Natural killer cell (primary cell): ENCODE data around the gene AKR1C1. TPM values are rescaled to one million over a fixed set of nuclear protein-coding genes. Genes with fewer than 3 reads are reported as not detected.

Source experiments
- ATAC-seq, 3 donors: fragments of 150-1000 bp in 2 of 3; fragments of 200-7000 bp in 1 of 3; cut with Tn5 transposase; 1 replicate in 1 of 3; 2 replicates in 2 of 3; pipeline ENCODE4 v1.10.0; 2021; ENCODE audit warnings: mild to moderate bottlenecking in 2 of 3, moderate library complexity in 2 of 3
- DNase-seq, 2 donors: peaks; one replicate each; pipeline versions ENCODE4 v3.0.0 to v3.0.0-alpha.2; 2013 to 2021; ENCODE audit warnings: mixed read lengths in 1 of 2
- H3K27ac ChIP-seq: one replicate; pipeline ENCODE4 v1.5.1; 2013; ENCODE audit warnings: mild to moderate bottlenecking, low read length
- H3K27me3 ChIP-seq: one replicate; pipeline ENCODE4 v1.6.1; 2013; ENCODE audit warnings: low read length; ENCODE audit not compliant: control insufficient read depth, insufficient read depth
- H3K36me3 ChIP-seq: one replicate; pipeline ENCODE4 v1.6.1; 2013; ENCODE audit warnings: low read length; ENCODE audit not compliant: control insufficient read depth, insufficient read depth
- H3K4me1 ChIP-seq: one replicate; pipeline ENCODE4 v1.6.1; 2013; ENCODE audit warnings: low read length; ENCODE audit not compliant: control insufficient read depth, insufficient read depth
- H3K4me3 ChIP-seq: one replicate; pipeline ENCODE4 v1.5.1; 2013; ENCODE audit warnings: low read length
- H3K9me3 ChIP-seq: one replicate; pipeline ENCODE4 v1.6.1; 2013; ENCODE audit warnings: low read length; ENCODE audit not compliant: control insufficient read depth, insufficient read depth
- H3K27ac Mint-ChIP-seq, 2 donors: one replicate each; pipeline ENCODE4 v1.8.0; 2022; ENCODE audit warnings: mild to moderate bottlenecking in 2 of 2, mixed read lengths in 2 of 2, moderate library complexity in 1 of 2
- H3K27me3 Mint-ChIP-seq, 2 donors: one replicate each; pipeline ENCODE4 v1.8.0; 2022; ENCODE audit warnings: low read depth in 2 of 2, mixed read lengths in 2 of 2
- H3K36me3 Mint-ChIP-seq: one replicate; pipeline ENCODE4 v1.8.0; 2022; ENCODE audit warnings: mixed read lengths
- H3K4me1 Mint-ChIP-seq, 2 donors: one replicate each; pipeline ENCODE4 v1.8.0; 2022; ENCODE audit warnings: mixed read lengths in 2 of 2
- H3K4me3 Mint-ChIP-seq: one replicate; pipeline ENCODE4 v1.8.0; 2022; ENCODE audit warnings: mild to moderate bottlenecking, moderate library complexity, mixed read lengths
- H3K9me3 Mint-ChIP-seq, 2 donors: one replicate each; pipeline ENCODE4 v1.8.0; 2022; ENCODE audit warnings: mixed read lengths in 2 of 2
- WGBS: methylation state at CpG from one replicate; pipeline ENCODE4 v1.1.7; 2013; ENCODE audit warnings: missing lambda C conversion rate; ENCODE audit not compliant: insufficient coverage; 5-methylcytosine and 5-hydroxymethylcytosine counted together
- intact Hi-C: fragments of 100-400 bp; cut with micrococcal nuclease; formaldehyde crosslinking; loops from one replicate; pipeline ENCODE4 v1.14.2; 2022
- total RNA-seq, 4 donors: library from RNA; stranded (reverse); fragments of 120-200 nt in 1 of 4; gene quantifications; one replicate each; pipeline versions ENCODE4 v1.2.3 to v1.2.4, GENCODE V29; 2013 to 2022
- TF ChIP-seq, protein P1 (sequence below): fragments of 200-600 bp; IDR thresholded peaks from one replicate; pipeline ENCODE4 v1.8.0; 2022; ENCODE audit warnings: antibody characterized with exemption

AKR1C1 gene
- total RNA-seq, 3 donors from 2014 or later (not counting 1 experiment from before 2014, with no cell fraction given) = 0.16 to 0.93 (median 0.63) TPM

DNA sequence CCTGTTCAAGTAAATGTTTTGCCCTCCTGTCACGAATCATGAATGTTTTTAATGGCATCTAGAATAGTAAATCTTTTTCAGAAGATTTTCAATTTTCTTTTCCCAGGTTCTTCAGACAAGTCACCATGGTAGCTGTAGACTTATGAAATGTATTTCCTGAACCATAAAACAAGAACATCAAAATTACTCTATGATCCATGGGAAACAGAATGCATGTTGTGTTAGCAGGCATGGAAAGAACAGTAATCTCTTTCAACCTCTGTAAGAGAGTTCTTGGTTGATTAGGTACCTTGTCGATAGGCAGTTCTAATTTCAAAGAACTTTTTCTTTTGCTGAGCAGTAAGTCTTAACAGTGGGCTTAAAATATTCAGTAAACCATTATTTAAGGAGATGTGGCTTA lies 17.6 kb downstream of the AKR1C1 start:
- DNase-seq (no peak), ATAC-seq (no peak)
- Histone ChIP-seq H3K4me1 (no peaks in the 10 kb centered on the region), H3K9me3 (no peaks in the 10 kb centered on the region), H3K27me3 (no peaks in the 10 kb centered on the region), H3K36me3 (no peaks in the 10 kb centered on the region), H3K27ac (no peak overlapping the region), H3K4me3 (no peak overlapping the region)
- intact Hi-C loops = no loop called here
- Mint-ChIP-seq H3K27me3 (peaks cover 4 to 16% of the 10 kb centered on the region in 2 donors), H3K27ac (no peak overlapping the region), H3K4me1 (peaks cover 0 to 6% of the 10 kb centered on the region in 2 donors), H3K4me3 (no peak overlapping the region), H3K9me3 (no peaks in the 10 kb centered on the region), H3K36me3 (no peaks in the 10 kb centered on the region)
- WGBS = no CpG with 5 or more reads among the region's 2 CpGs
- TF ChIP-seq, protein P1, sequence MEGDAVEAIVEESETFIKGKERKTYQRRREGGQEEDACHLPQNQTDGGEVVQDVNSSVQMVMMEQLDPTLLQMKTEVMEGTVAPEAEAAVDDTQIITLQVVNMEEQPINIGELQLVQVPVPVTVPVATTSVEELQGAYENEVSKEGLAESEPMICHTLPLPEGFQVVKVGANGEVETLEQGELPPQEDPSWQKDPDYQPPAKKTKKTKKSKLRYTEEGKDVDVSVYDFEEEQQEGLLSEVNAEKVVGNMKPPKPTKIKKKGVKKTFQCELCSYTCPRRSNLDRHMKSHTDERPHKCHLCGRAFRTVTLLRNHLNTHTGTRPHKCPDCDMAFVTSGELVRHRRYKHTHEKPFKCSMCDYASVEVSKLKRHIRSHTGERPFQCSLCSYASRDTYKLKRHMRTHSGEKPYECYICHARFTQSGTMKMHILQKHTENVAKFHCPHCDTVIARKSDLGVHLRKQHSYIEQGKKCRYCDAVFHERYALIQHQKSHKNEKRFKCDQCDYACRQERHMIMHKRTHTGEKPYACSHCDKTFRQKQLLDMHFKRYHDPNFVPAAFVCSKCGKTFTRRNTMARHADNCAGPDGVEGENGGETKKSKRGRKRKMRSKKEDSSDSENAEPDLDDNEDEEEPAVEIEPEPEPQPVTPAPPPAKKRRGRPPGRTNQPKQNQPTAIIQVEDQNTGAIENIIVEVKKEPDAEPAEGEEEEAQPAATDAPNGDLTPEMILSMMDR = no peak

DNA sequence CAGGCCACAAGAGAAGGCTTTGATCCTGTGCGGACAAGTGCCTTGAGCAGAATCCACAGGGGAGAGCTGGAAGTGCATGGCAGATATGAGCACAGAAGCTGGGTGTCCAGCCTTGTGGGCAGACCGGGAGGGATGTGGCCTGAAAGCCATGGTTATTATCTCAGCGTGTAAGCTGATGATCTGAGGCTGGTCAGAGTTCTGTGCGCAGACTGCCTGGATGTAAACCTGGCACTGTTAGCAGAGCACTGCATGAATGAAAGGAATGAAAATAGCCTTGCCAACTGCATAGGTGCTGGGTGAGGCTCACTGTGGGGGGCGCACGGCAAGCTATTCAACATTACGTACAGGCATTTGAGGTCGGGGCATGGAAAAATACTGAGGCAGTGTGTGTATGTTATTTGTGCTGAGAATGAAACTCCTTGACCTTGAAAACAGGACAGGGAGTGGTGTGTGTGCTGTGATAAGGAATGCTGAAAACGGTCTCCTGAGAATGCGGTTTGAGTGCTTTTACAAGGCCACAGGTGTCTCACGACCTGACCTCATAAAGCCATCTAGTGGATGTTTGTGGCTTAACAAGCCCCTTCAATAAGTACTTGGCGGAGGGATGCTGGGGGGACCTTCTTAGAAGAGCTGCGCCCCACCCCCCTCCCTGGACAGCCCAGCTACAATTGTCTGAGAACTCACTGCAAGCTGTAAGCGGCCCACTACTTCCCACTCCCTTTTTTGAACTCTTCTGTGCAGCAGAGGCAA lies 18.7 kb downstream of the AKR1C1 start:
- DNase-seq = peak in 1 of 2 donors; percentile 37
- Histone ChIP-seq H3K4me1 (no peaks in the 10 kb centered on the region), H3K36me3 (no peaks in the 10 kb centered on the region), H3K4me3 (no peak overlapping the region), H3K27ac (no peak overlapping the region), H3K27me3 (no peaks in the 10 kb centered on the region), H3K9me3 (no peaks in the 10 kb centered on the region)
- ATAC-seq = no peak
- H3K4me1 Mint-ChIP-seq = peaks cover 0 to 6% of the 10 kb centered on the region in 2 donors
- no peak overlapping the region for H3K27ac Mint-ChIP-seq
- 50% methylated on average over 14 of the region's 14 CpGs for WGBS
- TF ChIP-seq, protein P1 = no peak
- intact Hi-C loops = no loop called here
- no peaks in the 10 kb centered on the region for H3K9me3 Mint-ChIP-seq
- no peak overlapping the region for H3K4me3 Mint-ChIP-seq
- H3K36me3 Mint-ChIP-seq = no peaks in the 10 kb centered on the region
- H3K27me3 Mint-ChIP-seq = peaks cover 4 to 23% of the 10 kb centered on the region in 2 donors

DNA sequence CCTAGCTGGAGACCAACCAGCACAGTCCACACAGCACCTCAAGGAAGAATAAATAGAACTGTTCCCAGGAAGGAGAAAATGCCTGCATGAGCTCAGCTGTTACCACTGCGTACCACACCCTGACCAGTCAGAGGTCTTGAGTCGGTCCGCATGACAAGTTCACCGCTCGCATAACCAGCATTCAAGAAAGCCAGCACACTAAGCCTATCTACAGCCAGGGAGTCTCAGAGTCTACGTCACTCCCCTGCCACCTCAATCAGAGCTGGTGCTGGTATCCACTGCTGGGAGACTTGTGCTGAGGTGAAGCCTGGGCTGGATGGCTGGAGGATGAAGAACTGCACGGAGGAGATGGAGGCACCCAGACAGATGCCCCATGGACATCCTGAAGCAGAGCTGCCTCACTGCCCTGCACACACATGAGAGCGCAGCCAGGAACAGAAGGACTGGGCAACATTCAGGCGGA lies 19.6 kb downstream of the AKR1C1 start:
- no peak for ATAC-seq
- H3K4me1 ChIP-seq = no peaks in the 10 kb centered on the region
- TF ChIP-seq, protein P1 = no peak
- H3K27me3 Mint-ChIP-seq = peaks cover 4 to 23% of the 10 kb centered on the region in 2 donors
- H3K36me3 Mint-ChIP-seq = no peaks in the 10 kb centered on the region
- H3K4me3 Mint-ChIP-seq = no peak overlapping the region
- intact Hi-C loops = no loop called here
- H3K27me3 ChIP-seq = no peaks in the 10 kb centered on the region
- H3K4me3 ChIP-seq = no peak overlapping the region
- no peaks in the 10 kb centered on the region for H3K9me3 Mint-ChIP-seq
- peaks cover 0 to 6% of the 10 kb centered on the region in 2 donors for H3K4me1 Mint-ChIP-seq
- no peak overlapping the region for H3K27ac Mint-ChIP-seq
- no peak for DNase-seq
- 96% methylated on average over 9 of the region's 9 CpGs for WGBS
- H3K9me3 ChIP-seq = no peaks in the 10 kb centered on the region
- no peak overlapping the region for H3K27ac ChIP-seq
- no peaks in the 10 kb centered on the region for H3K36me3 ChIP-seq
